Esophagus muscularis mucosa (tissue), 4 donors: ENCODE results near the gene SLC25A1. TPM values are rescaled to one million over a fixed set of nuclear protein-coding genes. Genes with fewer than 3 reads are reported as not detected.

ENCODE experiments used
- DNase-seq: peaks from one replicate; pipeline ENCODE4 v3.0.0-alpha.2; 2017; ENCODE audit errors: extremely low spot score
- H3K27ac ChIP-seq, 4 donors: fragments of 200-600 bp; sonication (generic); replicated peaks in 1 of 4; 1 replicate in 3 of 4; 2 replicates in 1 of 4; pipeline ENCODE4 v1.5.1; 2016 to 2019; ENCODE audit warnings: mild to moderate bottlenecking in 1 of 4
- H3K27me3 ChIP-seq, 4 donors: fragments of 200-600 bp; sonication (generic); one replicate each; pipeline versions ENCODE4 v1.5.1 to v1.6.0; 2016 to 2019
- H3K36me3 ChIP-seq, 4 donors: fragments of 200-600 bp; sonication (generic); one replicate each; pipeline ENCODE4 v1.5.1; 2016 to 2019
- H3K4me1 ChIP-seq, 4 donors: fragments of 200-600 bp; sonication (generic); one replicate each; pipeline ENCODE4 v1.5.1; 2016 to 2019
- H3K4me3 ChIP-seq, 4 donors: fragments of 200-600 bp; sonication (generic); 1 replicate in 2 of 4; 2 replicates in 2 of 4; pipeline ENCODE4 v1.5.1; 2016 to 2019; ENCODE audit warnings: mild to moderate bottlenecking in 4 of 4, moderate library complexity in 1 of 4
- H3K9me3 ChIP-seq, 4 donors: fragments of 200-600 bp; sonication (generic); 1 replicate in 3 of 4; 2 replicates in 1 of 4; pipeline ENCODE4 v1.5.1; 2016 to 2019
- EP300 ChIP-seq: sonication (generic); formaldehyde crosslinking; IDR thresholded peaks from one replicate; pipeline ENCODE4 v1.6.1; 2017; ENCODE audit warnings: antibody characterized with exemption
- POLR2A ChIP-seq: fragments of 450-650 bp; IDR thresholded peaks from one replicate; pipeline ENCODE4 v1.6.1; 2017; ENCODE audit warnings: antibody characterized with exemption, moderate library complexity, mild to moderate bottlenecking, low read depth
- POLR2AphosphoS5 ChIP-seq, 2 donors: sonication (generic); formaldehyde crosslinking; IDR thresholded peaks; one replicate each; pipeline ENCODE4 v1.6.1; 2017; ENCODE audit warnings: antibody characterized with exemption in 2 of 2
- WGBS: methylation state at CpG from one replicate; pipeline ENCODE4 v1.1.5; 2018; 5-methylcytosine and 5-hydroxymethylcytosine counted together
- intact Hi-C: fragments of 100-400 bp; cut with DNase I; formaldehyde crosslinking; loops from one replicate; pipeline ENCODE4 v1.15.1; 2023
- total RNA-seq, 4 donors: library from RNA; depleted of rRNA; stranded (reverse); fragments of >200 nt; gene quantifications; one replicate each; pipeline versions ENCODE4 v1.1.0 to v1.2.1, GENCODE V29; 2016
- TF ChIP-seq, protein P1 (sequence below), 3 experiments: fragments of 200-600 bp in 2 of 3; fragments of 450-650 bp in 1 of 3; sonication (generic) in 2 of 3; IDR thresholded peaks; one replicate each; pipeline ENCODE4 v1.5.1; 2017 to 2019; ENCODE audit warnings: antibody characterized with exemption in 3 of 3, mild to moderate bottlenecking in 2 of 3, moderate library complexity in 1 of 3

Gene SLC25A1
- total RNA-seq, 4 donors from 2014 or later = 57.3 to 88.9 (median 71.8) TPM

DNA sequence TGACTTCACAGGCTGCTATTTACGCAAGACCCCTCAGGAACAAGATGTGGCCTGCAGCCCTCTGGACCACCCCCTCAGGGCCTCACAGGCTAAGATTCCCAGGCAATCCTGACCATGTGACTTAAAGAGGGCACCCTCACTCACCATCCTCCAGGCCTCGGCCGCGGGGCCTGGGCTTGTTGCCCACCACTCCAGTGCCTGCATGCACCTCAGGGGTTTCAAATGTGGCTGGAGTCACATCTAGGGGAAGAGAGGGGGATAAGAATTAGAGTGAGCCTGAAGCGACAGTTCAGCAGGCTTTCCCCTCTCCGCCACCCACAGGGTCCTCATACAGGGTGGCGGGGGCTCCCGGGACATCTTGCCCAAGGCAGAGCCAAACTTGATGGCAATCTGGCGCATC, 36.1 kb downstream of the SLC25A1 start:
- H3K36me3 ChIP-seq = peaks cover 51 to 54% (median 53%) of the 10 kb centered on the region in 4 donors
- H3K9me3 ChIP-seq = no peaks in the 10 kb centered on the region
- no peak for DNase-seq
- H3K27me3 ChIP-seq = no peaks in the 10 kb centered on the region
- peaks cover 7 to 20% (median 17%) of the 10 kb centered on the region in 4 donors for H3K4me1 ChIP-seq
- 93% methylated on average over 9 of the region's 9 CpGs for WGBS
- intact Hi-C loops = loop anchor here (5.0 kb wide), 2 partner anchors 35 to 485 kb away; partner anchors contain the start of gene SLC25A1
- TF ChIP-seq EP300 = no peak
- no peak for TF ChIP-seq POLR2AphosphoS5 (IDR thresholded peaks at IDR 0.05)
- TF ChIP-seq, protein P1, sequence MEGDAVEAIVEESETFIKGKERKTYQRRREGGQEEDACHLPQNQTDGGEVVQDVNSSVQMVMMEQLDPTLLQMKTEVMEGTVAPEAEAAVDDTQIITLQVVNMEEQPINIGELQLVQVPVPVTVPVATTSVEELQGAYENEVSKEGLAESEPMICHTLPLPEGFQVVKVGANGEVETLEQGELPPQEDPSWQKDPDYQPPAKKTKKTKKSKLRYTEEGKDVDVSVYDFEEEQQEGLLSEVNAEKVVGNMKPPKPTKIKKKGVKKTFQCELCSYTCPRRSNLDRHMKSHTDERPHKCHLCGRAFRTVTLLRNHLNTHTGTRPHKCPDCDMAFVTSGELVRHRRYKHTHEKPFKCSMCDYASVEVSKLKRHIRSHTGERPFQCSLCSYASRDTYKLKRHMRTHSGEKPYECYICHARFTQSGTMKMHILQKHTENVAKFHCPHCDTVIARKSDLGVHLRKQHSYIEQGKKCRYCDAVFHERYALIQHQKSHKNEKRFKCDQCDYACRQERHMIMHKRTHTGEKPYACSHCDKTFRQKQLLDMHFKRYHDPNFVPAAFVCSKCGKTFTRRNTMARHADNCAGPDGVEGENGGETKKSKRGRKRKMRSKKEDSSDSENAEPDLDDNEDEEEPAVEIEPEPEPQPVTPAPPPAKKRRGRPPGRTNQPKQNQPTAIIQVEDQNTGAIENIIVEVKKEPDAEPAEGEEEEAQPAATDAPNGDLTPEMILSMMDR (IDR thresholded peaks at IDR 0.05) = no peak
- TF ChIP-seq POLR2A = no peak
- no peak overlapping the region for H3K4me3 ChIP-seq
- H3K27ac ChIP-seq = no peak overlapping the region

DNA sequence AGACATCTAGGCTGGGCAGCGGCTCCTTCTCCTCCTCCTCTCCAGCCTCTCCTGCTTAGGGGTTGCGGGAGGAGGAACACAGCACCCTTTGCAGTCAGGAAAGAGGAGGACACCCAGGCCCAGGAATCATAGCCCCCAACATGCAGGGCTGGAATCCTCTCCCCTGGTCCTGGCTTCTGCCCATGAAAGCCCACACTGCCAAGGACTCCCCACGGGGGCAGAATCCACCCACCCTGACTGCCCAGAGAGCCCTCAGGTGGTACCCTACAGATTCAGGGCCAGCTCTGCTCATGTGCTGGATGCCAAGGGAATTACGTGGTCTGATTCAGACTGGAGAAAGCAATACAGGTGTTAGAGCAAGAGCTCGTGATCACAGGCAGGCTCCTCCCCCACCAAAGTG, 38.6 kb downstream of the SLC25A1 start:
- intact Hi-C loops = loop anchor here (5.0 kb wide), 2 partner anchors 37 to 487 kb away; partner anchors contain the start of gene SLC25A1
- peaks cover 68 to 78% (median 76%) of the 10 kb centered on the region in 4 donors for H3K36me3 ChIP-seq

GRCh38 chr22:19139001-19139356, 39.6 kb downstream of the SLC25A1 start:
- Histone ChIP-seq H3K4me3 (no peak overlapping the region), H3K27me3 (no peaks in the 10 kb centered on the region), H3K4me1 (peaks cover 7 to 18% (median 13%) of the 10 kb centered on the region in 4 donors), H3K9me3 (no peaks in the 10 kb centered on the region), H3K36me3 (peaks cover 78 to 88% (median 86%) of the 10 kb centered on the region in 4 donors), H3K27ac (no peak overlapping the region)
- no peak for DNase-seq
- intact Hi-C loops = no loop called here
- no peak for TF ChIP-seq POLR2AphosphoS5 (IDR thresholded peaks at IDR 0.05)
- no peak for TF ChIP-seq EP300
- TF ChIP-seq, protein P1 (IDR thresholded peaks at IDR 0.05) = no peak
- no peak for TF ChIP-seq POLR2A
- WGBS = 87% methylated on average over 4 of the region's 9 CpGs

More for the DNA sequence above, 38.6 kb downstream of the SLC25A1 start:
- no peak for DNase-seq
- Histone ChIP-seq H3K9me3 (no peaks in the 10 kb centered on the region), H3K27me3 (no peaks in the 10 kb centered on the region), H3K27ac (no peak overlapping the region), H3K4me3 (no peak overlapping the region), H3K4me1 (peaks cover 7 to 20% (median 17%) of the 10 kb centered on the region in 4 donors)
- TF ChIP-seq EP300 (no peak), POLR2AphosphoS5 (IDR thresholded peaks at IDR 0.05) (no peak), POLR2A (no peak)
- TF ChIP-seq, protein P1 (IDR thresholded peaks at IDR 0.05) = no peak
- WGBS = 91% methylated on average over 4 of the region's 5 CpGs

DNA sequence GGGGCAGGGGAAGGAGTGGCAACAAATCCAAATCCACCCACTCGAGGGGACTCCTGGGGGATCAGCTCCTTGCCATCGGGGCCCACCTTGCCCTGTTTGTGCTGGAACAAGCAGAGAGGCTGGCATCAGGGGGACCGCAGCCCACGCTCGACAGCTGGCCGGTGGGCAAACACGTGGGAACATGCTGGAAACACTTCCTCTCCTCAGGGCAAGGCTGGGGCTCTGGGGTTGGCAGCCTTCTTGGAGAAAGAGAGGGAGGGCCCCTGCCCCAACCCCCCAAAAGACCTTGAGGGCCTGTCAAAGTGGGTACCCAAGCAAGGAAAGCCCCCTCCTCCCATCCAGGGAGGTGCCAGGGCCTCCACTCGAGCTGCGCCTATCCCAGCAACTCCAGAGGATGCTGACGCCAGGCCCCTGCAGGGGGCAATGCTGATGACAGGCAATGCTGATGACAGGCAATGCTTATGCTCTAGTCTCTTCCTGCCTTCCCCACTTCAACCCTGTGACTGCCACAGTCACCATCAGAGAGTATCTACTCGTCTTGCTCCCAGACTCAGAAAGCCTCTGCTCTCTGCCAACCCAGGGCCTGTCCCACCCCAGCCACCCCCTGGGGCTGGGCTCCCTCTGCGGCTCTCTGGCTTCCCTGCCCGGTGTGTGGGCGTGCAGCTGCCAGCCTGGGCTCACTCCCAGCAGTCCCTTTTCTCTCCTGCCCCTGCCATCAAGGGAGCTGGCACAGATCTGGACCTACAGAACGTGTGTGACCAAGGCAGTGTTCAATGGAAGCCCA, 40.1 kb downstream of the SLC25A1 start:
- Histone ChIP-seq H3K27ac (no peak overlapping the region), H3K27me3 (no peaks in the 10 kb centered on the region), H3K9me3 (no peaks in the 10 kb centered on the region), H3K36me3 (peaks cover 83 to 94% (median 91%) of the 10 kb centered on the region in 4 donors), H3K4me3 (no peak overlapping the region), H3K4me1 (peaks cover 1 to 12% (median 7%) of the 10 kb centered on the region in 4 donors)
- intact Hi-C loops = no loop called here
- DNase-seq = no peak
- no peak for TF ChIP-seq POLR2AphosphoS5 (IDR thresholded peaks at IDR 0.05)
- TF ChIP-seq EP300 = no peak
- TF ChIP-seq POLR2A = no peak
- TF ChIP-seq, protein P1 (IDR thresholded peaks at IDR 0.05) = no peak
- WGBS = 89% methylated on average over 14 of the region's 15 CpGs
